Inflammatory macrophage treated with lipopolysaccharide for 1 hour (primary cell): ENCODE measurements around the gene THUMPD3.

Experiments
- DNase-seq, 2 donors: peaks; one replicate each; pipeline ENCODE4 v3.0.0-alpha.2; 2020 to 2022

THUMPD3 gene, protein sequence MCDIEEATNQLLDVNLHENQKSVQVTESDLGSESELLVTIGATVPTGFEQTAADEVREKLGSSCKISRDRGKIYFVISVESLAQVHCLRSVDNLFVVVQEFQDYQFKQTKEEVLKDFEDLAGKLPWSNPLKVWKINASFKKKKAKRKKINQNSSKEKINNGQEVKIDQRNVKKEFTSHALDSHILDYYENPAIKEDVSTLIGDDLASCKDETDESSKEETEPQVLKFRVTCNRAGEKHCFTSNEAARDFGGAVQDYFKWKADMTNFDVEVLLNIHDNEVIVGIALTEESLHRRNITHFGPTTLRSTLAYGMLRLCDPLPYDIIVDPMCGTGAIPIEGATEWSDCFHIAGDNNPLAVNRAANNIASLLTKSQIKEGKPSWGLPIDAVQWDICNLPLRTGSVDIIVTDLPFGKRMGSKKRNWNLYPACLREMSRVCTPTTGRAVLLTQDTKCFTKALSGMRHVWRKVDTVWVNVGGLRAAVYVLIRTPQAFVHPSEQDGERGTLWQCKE

DNA sequence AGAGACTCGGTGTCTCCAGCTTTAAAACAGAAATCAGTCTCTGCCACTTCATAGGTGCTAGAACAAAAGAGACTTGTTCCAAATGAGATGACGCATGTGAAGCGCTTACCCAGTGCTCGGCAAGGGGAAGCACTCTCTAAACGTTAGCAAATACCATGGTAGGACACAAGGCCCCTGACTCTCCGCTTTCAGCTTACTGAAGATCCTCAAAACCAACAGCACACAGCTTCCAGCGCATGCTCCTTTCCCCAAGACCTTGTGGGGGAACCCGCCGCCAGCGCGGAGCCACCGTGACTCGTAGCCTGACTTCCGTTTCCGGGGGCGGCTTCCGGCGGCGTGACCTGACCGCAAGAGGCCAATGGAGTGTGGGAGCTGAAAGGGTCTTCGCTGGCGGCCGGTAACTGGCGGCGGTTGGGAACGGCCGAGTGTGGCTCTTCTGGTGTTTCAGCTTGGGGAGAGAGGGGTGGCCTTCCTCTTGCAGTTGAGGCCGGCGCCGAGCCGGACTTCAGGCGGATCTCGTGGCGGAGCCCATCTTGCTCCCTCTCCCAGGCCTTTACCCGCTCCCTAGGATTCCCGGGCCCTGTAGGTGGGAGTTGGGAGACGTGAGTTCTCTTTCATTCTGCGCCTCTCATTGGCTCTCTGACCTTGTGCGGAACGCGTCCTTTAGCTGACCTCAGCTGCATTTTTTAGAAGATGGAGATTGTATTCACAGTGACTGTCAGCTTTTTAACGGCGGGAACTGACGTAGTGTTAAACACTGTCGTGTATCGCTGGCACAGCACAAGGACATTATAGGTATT is at the start of gene THUMPD3:
Gene THUMPD3, plus strand, starts transcription at position 324 of the 800 bp plus-strand sequence. CDS start 2,015 bp downstream, outside the sequence.
- peak; percentile 96 to 98 for DNase-seq

DNA sequence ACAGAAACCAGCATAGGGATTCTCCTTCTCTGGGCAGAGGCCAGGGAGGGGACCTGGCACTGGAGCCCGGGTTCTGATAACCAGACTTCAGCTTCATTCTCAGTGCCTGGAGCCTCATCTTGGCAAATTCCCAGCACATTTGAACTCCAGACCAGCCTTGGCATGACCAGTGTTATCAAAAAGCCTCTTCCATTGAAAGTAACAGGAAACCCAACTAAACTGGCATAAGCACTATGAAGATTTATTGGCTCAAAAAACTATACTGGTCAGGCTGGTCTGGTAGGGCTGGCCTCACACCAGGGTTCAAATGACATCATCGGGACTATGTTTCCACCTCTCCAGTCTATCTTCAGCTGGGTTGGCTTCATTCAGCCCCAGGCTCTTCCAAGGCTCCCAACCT is 48.1 kb upstream of the THUMPD3 start:
- no peak for DNase-seq

DNA sequence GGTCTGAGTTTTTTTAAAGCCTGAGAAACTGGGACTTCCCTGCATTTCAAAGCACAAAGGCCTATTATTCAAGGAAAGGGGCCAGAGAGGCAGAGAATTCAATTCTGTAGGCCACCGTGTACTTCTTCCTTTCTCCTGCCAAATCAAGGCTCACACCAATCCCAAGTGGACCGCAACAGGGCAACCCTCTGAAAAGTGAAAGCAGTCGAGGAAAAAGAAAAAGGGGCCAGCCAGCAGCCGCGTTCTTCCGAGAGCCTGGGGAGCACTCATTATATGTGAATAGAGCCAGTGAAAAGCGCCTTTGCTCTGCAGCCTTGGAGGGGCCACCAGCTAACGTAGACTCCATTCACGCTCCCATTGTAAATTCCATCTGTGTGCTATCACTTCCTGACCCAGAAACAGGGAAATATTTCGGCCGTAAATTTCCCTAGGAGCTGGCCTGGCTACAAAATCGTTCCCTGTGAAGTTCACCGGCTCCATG is 45.9 kb upstream of the THUMPD3 start:
- no peak for DNase-seq

DNA sequence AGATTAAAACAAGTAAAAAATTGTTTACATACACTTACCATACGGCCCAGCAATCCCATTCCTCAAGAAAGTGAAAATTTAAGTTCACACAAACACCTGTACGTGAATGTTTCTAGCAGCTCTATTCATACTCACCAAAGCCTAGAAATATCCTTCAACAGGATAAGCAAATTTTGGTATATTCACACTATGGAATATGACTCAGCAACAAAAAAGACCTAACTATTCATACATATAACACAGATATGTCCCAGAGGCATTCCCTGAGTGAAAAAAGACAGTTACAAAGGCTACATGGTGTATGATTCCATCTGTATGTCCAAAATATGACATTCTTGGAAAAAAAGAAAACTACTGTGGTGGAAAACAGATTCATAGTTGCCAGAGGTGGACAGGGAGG is 40.1 kb upstream of the THUMPD3 start:
- DNase-seq = no peak

DNA sequence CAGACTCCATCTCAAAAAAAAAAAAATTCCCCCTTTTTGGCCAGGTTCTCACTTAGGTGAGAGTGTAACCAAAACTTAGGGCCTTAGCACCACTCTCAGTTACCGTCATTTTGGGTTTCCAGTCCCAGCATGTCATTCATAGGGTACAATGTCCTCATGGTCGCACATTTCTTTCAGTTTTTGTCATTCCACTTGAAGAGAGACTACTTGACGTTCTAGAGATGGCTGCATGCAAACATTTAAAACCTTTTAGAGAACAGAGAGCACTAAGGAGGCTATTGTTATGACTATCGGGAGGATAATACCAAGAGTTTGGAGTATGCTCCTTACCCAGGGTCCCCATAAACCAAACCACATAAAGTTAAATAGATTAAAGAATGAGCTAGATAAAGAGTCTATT is 37.9 kb upstream of the THUMPD3 start:
- DNase-seq = no peak

DNA sequence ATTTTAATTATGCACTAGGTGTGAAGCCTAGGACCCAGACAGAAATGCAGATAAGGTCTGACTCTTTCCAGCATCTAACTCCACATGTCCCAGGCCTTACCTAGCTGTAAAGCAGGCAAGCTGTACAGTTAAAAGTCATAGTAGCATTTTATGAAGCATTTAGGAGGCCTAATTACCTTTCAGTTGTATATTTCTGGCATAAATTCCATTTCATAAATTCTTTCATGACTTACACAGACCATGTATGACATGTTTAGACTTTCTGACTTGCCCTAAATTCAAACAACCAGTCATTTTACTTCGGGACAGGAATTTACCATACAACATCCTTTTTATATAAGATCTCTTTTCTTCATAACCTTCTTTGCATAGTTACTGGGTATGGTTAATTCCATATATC is 35.3 kb upstream of the THUMPD3 start:
- DNase-seq = no peak

DNA sequence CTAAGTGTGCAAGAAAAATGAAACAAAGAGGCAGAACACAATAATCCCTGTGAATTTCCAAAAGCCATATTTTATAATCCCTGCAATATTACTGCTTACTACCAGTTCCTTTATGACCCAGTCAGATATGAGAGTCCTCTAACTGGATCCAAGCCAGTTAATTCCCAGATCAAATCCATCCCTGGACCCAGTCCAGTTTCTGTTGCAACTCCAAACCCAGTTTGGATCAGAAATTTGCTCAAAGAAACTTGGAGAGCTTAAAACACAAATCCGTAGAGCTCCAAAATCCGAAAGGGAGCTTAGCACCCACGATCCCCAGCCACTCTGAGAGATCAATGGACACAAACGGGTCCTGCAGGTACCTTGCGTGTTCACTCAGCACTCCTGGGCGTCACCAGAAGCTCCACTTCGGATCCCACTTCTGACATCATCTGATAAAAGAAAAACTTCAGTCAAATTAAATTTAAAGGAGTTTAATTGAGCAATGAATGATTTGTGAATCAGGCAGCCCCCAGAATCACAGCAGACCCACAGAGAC is 32.6 kb upstream of the THUMPD3 start:
- DNase-seq = no peak

DNA sequence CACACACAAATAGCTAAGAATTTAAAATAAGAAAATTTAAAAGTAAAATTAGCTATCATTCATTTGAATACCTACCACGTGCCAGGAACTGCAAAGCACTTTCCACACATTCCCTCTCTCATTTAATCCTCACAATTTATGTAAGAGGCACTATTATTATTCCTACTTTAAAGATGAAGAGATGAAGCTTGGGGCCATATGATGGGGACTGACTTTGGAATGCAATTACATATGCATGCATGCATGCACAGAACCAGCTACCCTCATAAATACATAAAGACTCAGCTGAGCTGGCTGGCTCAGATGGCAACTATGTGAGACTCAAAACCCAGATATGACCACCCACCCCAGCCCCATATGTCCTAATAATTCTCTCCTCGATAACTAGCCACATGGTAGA is 31.7 kb upstream of the THUMPD3 start:
- no peak for DNase-seq

DNA sequence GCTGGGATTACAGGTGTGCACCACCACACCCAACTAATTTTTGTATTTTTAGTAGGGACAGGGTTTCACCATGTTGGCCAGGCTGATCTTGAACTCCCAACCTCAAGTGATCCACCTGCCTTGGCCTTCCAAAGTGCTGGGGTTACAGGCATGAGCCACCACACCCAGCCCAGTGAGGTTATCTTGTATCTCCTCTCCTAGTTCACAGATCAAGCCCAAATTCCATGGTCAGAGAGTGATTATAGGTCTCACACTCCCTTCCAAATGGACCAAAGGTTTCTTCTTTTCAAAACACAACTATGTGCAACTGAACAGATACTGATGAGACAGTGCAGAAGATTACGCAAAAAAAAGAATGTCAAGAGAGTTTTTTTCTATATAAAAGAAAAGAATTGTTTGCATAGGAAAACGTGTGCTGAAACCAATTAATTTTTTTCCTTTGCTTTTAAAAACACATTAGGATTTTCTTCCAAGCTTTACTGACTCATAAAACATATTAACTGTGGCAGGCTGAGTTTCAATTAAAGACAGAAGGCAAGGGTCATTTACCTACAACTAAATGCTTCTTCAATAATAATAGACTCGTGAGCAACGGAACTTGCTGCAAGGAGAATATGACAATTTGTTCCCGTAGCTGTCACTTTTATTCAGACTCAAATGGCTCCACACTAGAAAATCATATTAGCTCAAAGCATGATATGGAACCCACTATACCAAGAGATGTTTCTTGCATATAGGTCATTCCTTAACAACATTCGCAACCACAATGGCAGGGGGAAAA is 30.4 kb upstream of the THUMPD3 start:
- DNase-seq = no peak

DNA sequence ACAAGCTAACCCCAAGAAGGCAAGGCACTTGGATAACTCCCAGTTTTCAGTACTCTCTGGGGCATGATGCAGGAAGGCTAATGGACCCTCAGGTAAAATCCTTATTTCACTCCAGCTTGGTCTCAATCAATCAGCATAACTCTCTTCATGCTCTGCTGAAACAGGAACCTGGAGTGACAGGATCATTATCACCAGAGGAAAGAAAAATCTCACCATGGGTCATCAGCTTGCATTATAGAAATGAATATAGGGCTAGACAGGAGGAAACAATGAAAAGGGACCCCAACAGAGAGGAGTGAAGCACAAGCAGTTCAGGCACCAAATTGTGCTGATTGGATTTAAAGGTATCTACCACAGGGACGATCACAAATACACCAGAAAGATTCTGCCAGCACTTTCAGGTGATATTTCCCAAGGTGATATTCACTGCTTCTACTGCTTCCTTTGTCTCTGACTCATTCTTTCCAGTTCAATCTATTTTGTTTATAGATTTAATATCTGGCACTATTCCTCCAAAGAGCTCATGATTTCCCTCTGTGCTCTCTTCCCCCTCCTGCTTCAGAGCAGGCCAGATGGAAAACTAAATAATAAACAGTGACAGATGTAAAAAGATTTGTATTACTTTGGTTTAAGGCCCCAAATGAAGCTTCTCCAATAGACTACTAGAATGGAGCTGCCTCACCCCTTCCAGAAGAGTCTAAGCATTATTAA is 22.9 kb upstream of the THUMPD3 start:
- no peak for DNase-seq

DNA sequence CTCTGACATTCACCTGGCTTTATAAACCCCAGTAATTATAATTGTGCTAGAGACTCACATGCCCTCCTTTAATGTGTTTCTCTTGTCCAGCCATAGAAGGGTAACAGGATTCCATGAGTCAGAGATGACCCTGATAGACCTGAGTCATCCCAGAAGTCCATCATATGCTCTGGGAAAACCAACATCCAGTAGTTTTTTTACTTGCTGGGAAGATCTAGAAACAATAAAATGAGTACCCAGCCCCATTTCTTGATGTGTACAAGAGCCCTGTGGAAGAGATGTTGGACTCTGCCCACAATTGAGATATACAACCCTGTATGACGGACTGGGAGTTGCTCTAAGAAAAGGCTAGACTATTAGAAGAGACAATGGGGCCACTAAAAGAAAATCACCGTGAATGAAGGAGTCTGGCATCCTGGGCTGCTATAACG is 22.4 kb upstream of the THUMPD3 start:
- DNase-seq = no peak

DNA sequence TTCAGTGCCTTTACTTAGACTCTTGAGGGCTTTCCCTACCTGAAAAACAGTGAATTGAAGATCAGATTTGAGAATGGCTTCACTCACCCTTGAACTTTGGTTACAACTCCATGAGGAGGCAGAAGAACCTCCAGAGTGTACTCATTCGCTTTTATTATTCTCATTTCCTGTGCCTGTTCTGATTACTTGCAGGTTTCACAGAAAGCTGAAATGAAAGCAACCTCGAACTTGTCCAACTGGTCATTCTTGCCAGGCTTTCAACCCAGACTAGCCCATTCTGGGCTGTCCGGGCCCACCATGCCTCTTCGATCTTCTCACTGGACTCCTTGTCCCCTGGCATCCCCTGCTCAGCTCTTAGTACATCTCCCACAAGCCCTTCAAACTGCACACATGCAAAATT is 20.2 kb upstream of the THUMPD3 start:
- no peak for DNase-seq

DNA sequence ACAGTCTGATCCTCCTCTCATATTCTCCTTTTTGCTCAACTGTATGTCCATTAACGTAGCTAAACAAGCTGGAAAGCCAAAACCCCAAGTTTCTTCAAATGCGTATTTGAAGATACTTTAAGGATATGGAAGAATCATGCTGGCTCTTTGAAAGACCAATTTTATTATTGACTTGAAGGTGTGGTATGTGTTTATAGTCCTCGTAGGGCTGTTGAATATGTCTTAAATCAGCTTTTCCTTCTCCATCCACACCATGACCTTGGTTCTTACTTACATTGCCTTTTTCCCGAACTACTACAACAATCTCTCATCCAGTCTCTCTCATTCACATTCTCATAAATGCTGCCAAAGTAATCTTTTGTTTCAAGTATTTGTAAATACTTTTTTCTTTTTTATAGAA is 19.7 kb upstream of the THUMPD3 start:
- DNase-seq = no peak

DNA sequence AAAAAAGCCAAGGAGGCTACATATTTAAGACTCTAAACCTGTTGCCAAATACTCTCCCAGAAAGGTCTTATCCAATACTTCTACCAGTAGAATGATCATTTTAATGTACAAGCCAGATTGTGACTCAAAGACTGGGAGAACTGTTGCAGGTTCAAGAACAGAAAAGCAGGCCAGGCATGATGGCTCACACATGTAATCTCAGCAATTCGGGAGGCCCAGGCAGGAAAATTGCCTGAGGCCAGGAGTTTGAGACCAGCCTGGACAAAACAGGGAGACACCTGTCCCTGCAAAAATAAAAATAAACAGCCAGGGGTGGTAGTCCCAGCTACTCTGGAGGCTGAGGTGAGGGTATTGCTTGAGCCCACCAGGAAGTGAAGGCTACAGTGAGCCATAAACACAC is 17.8 kb upstream of the THUMPD3 start:
- no peak for DNase-seq

DNA sequence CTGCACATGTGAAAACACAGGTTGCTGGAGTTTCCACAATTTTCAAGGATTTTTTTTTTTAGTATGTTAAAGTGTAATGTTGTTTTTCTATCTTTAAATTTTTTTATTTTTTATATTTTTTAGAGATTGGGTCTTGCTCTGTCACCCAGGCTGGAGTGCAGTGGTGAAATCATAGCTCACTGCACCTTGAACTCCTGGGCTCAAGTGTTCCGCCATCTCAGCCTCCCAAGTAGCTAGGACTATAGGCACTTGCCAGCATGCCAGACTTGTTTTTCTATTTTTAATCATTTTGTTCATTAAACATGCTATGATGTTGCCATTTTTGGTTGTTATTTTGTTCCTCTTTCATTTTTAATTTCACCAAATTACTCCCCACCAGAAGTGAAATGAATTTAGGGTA is 16.7 kb upstream of the THUMPD3 start:
- no peak for DNase-seq

DNA sequence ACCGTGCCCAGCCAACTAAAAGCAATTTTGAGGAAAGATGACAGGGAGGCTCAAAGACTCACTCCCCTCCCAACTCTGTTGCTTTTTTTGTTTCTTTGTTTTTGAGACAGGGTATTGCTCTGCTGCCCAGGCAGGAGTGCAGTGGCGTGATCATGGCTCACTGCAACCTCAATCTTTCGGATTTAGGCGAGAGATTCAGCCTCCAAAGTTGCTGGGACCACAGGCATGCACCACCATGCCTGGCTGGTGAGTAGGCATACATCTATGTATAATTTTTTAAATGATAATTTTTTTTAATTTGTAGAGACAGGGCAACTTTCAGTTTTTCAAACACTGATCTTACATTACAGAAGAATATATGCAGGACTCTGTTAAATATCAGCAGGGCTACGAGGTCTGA is 15.8 kb upstream of the THUMPD3 start:
- DNase-seq = no peak

DNA sequence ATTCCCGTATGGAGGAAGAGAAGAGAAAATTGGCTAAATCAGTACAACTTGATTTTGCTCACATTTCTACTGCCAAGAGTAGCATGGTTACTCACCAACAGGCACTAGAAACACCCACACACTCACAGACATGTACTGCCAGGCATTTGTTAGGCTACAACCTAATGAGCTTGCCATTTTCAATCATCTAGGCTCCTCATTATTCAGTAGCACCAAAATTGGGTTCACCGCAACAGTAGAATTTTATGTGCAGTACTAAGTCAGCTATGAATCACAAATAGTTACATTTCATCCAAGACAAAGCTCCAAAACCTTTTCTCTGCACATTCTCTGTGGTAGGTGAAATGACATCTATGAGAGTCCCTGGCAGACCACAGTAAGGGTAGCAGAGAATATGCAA is 15.0 kb upstream of the THUMPD3 start:
- DNase-seq = no peak

DNA sequence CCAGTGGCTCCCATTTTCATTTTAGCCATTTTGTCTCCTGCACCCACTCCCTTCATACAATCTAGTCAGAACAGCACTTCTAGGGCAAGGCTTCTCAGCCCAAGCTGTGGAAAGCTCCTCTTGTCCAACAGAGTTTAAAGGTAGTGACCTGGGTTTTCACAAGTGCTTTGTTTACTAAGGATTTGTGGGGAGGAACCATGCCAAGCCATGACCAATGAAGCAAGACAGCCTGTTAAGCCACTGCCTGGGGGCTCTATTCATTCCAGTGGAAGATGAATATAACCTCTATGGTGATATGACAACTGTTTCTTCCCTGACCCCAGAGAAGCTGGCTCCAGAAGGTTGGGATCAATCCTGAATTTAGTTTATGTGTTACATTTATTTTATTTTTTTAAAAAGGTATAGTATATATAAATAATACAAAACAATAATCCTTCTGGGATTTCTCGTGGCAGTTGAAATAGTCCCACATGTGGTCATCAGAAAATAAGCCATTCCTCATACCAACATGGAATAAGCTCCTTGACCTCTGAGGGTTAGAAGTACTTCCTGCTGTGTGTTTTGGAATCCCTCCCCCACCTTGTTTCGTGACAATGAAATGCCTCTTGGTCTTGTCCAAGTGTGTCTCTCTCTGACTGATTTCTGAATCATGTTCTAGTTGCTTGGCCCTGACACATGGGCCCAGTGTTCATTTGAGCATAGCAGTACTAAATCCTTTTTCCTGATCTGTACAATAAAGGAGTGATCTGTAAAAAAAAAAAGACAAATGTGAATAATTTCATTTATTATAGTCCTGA is 13.3 kb upstream of the THUMPD3 start:
- no peak for DNase-seq

DNA sequence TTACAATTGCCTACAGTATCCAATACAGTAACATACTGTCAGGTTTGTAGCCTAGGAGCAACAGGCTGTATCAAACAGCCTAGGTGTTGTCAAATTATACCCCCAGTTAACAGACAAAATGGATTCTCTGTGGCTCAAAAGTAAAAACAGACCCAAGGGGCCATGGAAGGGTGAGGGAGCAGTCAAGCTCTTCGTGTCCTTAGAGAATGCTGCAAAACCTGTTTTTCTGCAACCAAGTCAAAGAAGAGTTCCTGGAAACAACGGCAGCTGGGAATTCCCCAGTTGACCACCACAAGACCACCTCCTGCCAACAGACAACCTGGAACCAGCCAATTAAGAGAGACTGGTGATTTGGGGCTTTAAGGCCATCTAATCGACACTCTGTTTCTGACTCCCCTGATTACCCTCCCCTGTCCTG is 11.1 kb upstream of the THUMPD3 start:
- DNase-seq = no peak

DNA sequence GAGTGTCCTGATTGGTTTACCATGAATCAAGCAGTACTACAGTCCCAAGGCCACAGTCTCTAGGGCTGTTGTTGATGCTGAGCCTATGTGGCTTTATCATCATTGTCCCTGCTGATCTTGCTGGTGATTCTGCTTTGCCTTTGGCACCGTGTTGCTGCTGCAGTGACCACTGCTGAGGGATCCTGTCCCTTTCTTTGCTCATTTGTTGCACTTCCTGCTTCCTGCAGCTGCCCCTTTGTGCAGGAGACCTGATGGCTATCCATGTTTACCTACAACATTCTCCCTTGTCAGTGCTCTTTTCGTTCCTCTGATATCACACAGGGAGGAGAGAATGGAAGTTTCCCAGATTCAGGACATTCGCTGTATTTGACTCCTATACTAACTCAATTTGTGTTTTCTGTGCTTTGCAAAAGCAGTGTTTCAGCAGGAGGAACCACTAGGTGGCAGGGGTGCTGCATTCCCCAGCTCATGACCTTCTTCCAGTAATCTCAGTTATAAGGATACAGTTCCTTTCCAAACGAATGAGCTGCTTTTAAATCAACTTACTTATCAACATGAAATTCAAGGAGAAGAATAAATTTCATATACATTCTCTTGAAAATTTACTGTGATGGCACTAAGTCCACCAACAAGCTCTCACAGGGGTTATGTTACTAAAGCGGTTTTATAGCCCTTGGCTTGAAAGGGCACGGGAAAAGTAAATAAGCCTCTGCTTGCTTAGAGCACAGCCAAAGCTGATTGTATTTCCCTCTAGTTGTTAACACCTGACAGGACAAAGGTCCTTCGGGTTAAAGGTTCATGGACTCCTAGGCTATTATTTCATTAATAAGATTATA is 9.7 kb upstream of the THUMPD3 start:
- peak; percentile 39 to 78 for DNase-seq
